Mucosa of descending colon (tissue), 3 donors: ENCODE results near the gene RCOR2. TPM values are rescaled to one million over a fixed set of nuclear protein-coding genes. Genes with fewer than 3 reads are reported as not detected.

Experiments
- ATAC-seq: fragments of 200-7000 bp; cut with Tn5 transposase; one replicate; pipeline ENCODE4 v1.9.1; 2020; ENCODE audit warnings: mild to moderate bottlenecking, moderate library complexity
- DNase-seq, 3 donors: peaks; one replicate each; pipeline ENCODE4 v3.0.0-alpha.2; 2020
- H3K36me3 ChIP-seq: fragments of 200-600 bp; one replicate; pipeline ENCODE4 v1.8.0; 2021; ENCODE audit warnings: low read depth, mild to moderate bottlenecking
- H3K4me1 ChIP-seq: fragments of 200-600 bp; one replicate; pipeline ENCODE4 v1.8.0; 2021; ENCODE audit warnings: low read depth, mild to moderate bottlenecking
- H3K4me3 ChIP-seq: fragments of 200-600 bp; one replicate; pipeline ENCODE4 v1.8.0; 2021; ENCODE audit warnings: mild to moderate bottlenecking
- H3K9me3 ChIP-seq: fragments of 200-600 bp; one replicate; pipeline ENCODE4 v1.8.0; 2021; ENCODE audit warnings: mild to moderate bottlenecking
- CTCF ChIP-seq: fragments of 200-600 bp; IDR thresholded peaks from one replicate; pipeline ENCODE4 v1.8.0; 2022; ENCODE audit warnings: antibody characterized with exemption, mild to moderate bottlenecking
- intact Hi-C, 2 donors: fragments of 100-400 bp; cut with DNase I in 1 of 2; cut with micrococcal nuclease in 1 of 2; formaldehyde crosslinking; loops; one replicate each; pipeline versions ENCODE4 v1.11.0 to v1.11.1; 2022; cut with DNase I, micrococcal nuclease
- total RNA-seq, 3 donors: library from RNA; stranded (reverse); fragmentation: NEBNext Ultra II Directional in 2 of 3; extraction: Animal tissue kit (Norgen Biotek cat#: 25700) in 2 of 3; gene quantifications; one replicate each; pipeline versions ENCODE4 v1.2.1 to v1.2.4, GENCODE V29; 2021 to 2023
- donor health status: DM: no; HTN: no; CAD: no; lungs with moderate emphysema.
- donor health status: DM: no; HTN: no; CAD: no.
- donor health status: DM: no; HTN: yes; CAD: no.

RCOR2 gene
- total RNA-seq, 3 donors from 2014 or later: 1.2 to 3.7 (median 1.6) TPM

- intact Hi-C loops: no loop called here
- Histone ChIP-seq H3K4me1 (no peaks in the 10 kb centered on the region), H3K4me3 (no peak overlapping the region), H3K9me3 (no peaks in the 10 kb centered on the region), H3K36me3 (peaks cover 9% of the 10 kb centered on the region)
- TF ChIP-seq CTCF: no peak
- DNase-seq (no peak), ATAC-seq (no peak)
Observed at GRCh38 chr11:63908631-63909401, 8.1 kb downstream of the RCOR2 start.

- H3K36me3 ChIP-seq: peaks cover 15% of the 10 kb centered on the region
- H3K9me3 ChIP-seq: no peaks in the 10 kb centered on the region
- no peak for DNase-seq
- intact Hi-C loops: no loop called here
- H3K4me1 ChIP-seq: no peaks in the 10 kb centered on the region
- TF ChIP-seq CTCF: no peak
- no peak for ATAC-seq
- no peak overlapping the region for H3K4me3 ChIP-seq
Observed at GRCh38 chr11:63907808-63908530, 9.0 kb downstream of the RCOR2 start.

GRCh38 chr11:63907063-63907462, 9.9 kb downstream of the RCOR2 start:
- TF ChIP-seq CTCF: no peak
- Histone ChIP-seq H3K36me3 (peaks cover 21% of the 10 kb centered on the region), H3K4me1 (no peaks in the 10 kb centered on the region), H3K4me3 (no peak overlapping the region), H3K9me3 (no peaks in the 10 kb centered on the region)
- intact Hi-C loops: no loop called here
- no peak for ATAC-seq
- no peak for DNase-seq

GRCh38 chr11:63906585-63906984, 10.4 kb downstream of the RCOR2 start:
- ATAC-seq (peak; percentile 16), DNase-seq (peak in 2 of 3 donors; percentile 51 to 65)
- Histone ChIP-seq H3K4me1 (no peaks in the 10 kb centered on the region), H3K9me3 (no peaks in the 10 kb centered on the region), H3K4me3 (no peak overlapping the region), H3K36me3 (peaks cover 24% of the 10 kb centered on the region)
- no peak for TF ChIP-seq CTCF
- intact Hi-C loops: no loop called here

- Histone ChIP-seq H3K4me1 (no peaks in the 10 kb centered on the region), H3K4me3 (no peak overlapping the region), H3K9me3 (no peaks in the 10 kb centered on the region), H3K36me3 (peaks cover 24% of the 10 kb centered on the region)
- no peak for TF ChIP-seq CTCF
- intact Hi-C loops: no loop called here
- DNase-seq: no peak
- ATAC-seq: no peak
Observed at GRCh38 chr11:63906087-63906486, 10.9 kb downstream of the RCOR2 start.
